ENCODE results near the gene USF1. TPM values are rescaled to one million over a fixed set of nuclear protein-coding genes. Genes with fewer than 3 reads are reported as not detected.

Gene USF1
- total and polyA plus RNA-seq, 4 donors: 67.5 to 95.1 (median 73.5) TPM

DNA sequence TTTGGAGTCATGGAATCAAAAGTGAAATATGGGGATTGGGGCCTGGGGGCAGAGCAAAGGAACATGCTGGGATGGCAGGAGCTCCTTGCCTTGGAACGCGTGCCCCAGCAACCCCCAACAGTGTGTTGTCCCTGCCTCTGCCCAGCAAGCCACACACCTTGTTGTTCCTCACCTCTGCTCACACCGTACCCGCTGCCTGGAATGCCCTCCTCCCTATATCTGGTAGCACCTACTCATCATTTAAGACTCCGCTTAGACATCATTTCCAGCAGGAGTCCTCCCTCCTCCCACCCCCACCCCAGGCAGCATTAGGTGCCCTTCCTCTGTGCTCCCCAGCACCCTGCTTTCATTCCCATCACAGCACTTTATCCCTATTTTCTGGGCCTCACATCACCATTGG, 35.7 kb upstream of the USF1 start:
- Histone ChIP-seq H3K4me3 (no peak overlapping the region), H3K27ac (ENCODE audit: low read depth in 1 of 2, low read length in 1 of 2) (no peak overlapping the region)

DNA sequence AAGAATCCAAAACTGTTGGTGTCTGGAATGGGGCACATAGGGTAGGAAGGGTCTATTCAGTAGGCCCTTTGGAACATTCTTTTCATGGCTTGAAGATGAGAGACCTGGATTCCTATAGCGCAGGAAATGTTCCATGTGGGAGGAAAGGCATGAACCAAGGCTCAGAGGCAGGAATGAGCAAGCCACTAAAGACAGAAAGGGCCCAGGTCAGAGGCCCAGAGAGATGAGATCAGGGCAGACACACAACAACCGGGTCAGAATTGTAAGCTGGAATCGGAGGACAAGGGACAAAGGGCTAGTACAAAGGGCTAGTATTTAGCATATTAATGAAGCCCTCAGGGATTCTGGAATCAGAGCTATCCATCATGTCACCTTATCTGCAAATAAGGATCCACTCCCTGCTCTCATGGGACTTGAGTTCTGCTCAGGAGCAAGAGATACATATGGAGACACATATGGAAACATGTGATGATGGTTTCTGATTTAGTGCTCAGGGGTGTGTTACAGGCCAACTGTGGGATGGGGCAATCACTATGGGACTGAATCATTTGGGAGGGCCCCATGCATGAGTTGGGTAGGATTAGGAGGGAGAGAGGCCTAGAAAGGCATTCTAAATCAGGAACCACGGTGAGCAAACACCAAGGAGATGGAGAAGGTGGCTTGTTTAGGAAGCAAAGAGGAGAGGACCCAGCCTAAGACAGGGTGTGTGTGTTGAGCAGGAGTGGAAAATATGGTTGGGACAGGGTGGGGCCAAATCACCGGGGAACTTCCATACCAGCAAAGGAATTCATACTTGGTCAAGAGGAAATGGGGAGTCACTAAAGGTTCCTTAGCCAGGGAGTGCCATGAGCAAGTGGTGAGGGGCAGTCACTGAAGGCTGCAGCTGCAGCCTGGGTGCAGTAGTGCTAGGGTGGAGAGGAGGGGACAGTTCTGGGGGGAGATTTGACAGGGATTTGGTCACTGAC, 34.9 kb upstream of the USF1 start:
- peak overlapping the region in 1 of 2 donors; percentile 48 for H3K27ac ChIP-seq (ENCODE audit: low read depth in 1 of 2, low read length in 1 of 2)
- 78 to 87% methylated on average over 5 of the region's 5 CpGs for WGBS, 2 donors

More for the DNA sequence above, 35.7 kb upstream of the USF1 start:
- TF ChIP-seq, protein P1, sequence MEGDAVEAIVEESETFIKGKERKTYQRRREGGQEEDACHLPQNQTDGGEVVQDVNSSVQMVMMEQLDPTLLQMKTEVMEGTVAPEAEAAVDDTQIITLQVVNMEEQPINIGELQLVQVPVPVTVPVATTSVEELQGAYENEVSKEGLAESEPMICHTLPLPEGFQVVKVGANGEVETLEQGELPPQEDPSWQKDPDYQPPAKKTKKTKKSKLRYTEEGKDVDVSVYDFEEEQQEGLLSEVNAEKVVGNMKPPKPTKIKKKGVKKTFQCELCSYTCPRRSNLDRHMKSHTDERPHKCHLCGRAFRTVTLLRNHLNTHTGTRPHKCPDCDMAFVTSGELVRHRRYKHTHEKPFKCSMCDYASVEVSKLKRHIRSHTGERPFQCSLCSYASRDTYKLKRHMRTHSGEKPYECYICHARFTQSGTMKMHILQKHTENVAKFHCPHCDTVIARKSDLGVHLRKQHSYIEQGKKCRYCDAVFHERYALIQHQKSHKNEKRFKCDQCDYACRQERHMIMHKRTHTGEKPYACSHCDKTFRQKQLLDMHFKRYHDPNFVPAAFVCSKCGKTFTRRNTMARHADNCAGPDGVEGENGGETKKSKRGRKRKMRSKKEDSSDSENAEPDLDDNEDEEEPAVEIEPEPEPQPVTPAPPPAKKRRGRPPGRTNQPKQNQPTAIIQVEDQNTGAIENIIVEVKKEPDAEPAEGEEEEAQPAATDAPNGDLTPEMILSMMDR (IDR thresholded peaks at IDR 0.05; ENCODE audit: control extremely low read depth, extremely low read depth): no peak
- peaks cover 0 to 8% (median 3%) of the 10 kb centered on the region in 5 donors for H3K4me1 ChIP-seq (ENCODE audit: control insufficient read depth in 5 of 5, insufficient read depth in 5 of 5, low read length in 5 of 5)
- ATAC-seq (ENCODE audit: insufficient read depth, low FRiP score) (no peak), DNase-seq (no peak)
- 73 to 76% methylated on average over 5 of the region's 5 CpGs for WGBS, 2 donors
- H3K9me3 ChIP-seq (ENCODE audit: control insufficient read depth in 4 of 4, insufficient read depth in 3 of 4, low read length in 3 of 4): peaks cover 0 to 4% (median 0%) of the 10 kb centered on the region in 4 donors
- no peak overlapping the region for H3K9ac ChIP-seq (ENCODE audit: insufficient read depth in 1 of 2, low read length in 2 of 2)
- H3K36me3 ChIP-seq (ENCODE audit: control insufficient read depth in 4 of 4, insufficient read depth in 4 of 4, low read length in 4 of 4): no peaks in the 10 kb centered on the region
- peaks cover 0 to 6% (median 0%) of the 10 kb centered on the region in 3 donors for H3K27me3 ChIP-seq (ENCODE audit: control insufficient read depth in 3 of 3, insufficient read depth in 3 of 3, low read length in 2 of 3)

DNA sequence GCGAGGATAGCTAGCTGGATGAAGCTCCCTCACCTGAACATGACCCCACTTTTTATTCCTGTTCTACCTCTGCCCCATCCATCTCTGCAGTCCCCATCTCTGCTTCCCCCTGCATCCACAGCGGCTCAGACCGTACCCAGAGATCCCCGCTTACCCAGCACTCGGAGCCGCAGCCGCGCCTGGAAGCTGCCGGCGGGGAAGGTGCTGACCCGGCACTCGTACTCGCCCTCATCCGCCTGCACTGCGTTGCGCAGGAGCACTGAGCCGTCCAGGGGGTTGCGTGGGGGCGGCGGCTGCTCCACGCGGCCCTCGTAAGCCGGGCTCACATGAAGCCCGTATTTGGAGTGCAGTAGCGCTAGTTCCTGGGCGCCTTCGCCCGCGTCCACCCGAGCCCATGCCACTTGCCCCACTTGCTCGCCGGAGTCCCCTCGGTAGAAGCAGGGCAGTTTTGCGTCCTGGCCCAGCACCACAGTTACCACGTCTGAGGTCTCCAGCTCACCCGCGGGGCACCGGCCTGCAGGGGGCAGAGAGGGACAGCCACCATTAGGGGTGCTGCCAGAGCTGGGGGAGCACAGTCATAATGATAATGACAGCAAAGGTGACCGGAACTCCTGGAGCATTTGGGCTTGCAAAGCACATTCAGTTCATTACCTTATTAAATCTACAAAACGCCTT, 33.8 kb upstream of the USF1 start:
- peaks cover 0 to 6% (median 0%) of the 10 kb centered on the region in 3 donors for H3K27me3 ChIP-seq (ENCODE audit: control insufficient read depth in 3 of 3, insufficient read depth in 3 of 3, low read length in 2 of 3)
- 70 to 78% methylated on average over 41 of the region's 41 CpGs for WGBS, 2 donors
- no peak overlapping the region for H3K9ac ChIP-seq (ENCODE audit: insufficient read depth in 1 of 2, low read length in 2 of 2)
- no peak overlapping the region for H3K27ac ChIP-seq (ENCODE audit: low read depth in 1 of 2, low read length in 1 of 2)
- peaks cover 0 to 2% (median 0%) of the 10 kb centered on the region in 4 donors for H3K36me3 ChIP-seq (ENCODE audit: control insufficient read depth in 4 of 4, insufficient read depth in 4 of 4, low read length in 4 of 4)
- TF ChIP-seq, protein P1 (IDR thresholded peaks at IDR 0.05; ENCODE audit: control extremely low read depth, extremely low read depth): no peak
- no peak for ATAC-seq (ENCODE audit: insufficient read depth, low FRiP score)
- no peak overlapping the region for H3K4me3 ChIP-seq
- peaks cover 0 to 4% (median 0%) of the 10 kb centered on the region in 4 donors for H3K9me3 ChIP-seq (ENCODE audit: control insufficient read depth in 4 of 4, insufficient read depth in 3 of 4, low read length in 3 of 4)
- H3K4me1 ChIP-seq (ENCODE audit: control insufficient read depth in 5 of 5, insufficient read depth in 5 of 5, low read length in 5 of 5): peaks cover 0 to 5% (median 3%) of the 10 kb centered on the region in 5 donors
- no peak for DNase-seq

More for the DNA sequence above, 34.9 kb upstream of the USF1 start:
- H3K4me3 ChIP-seq: no peak overlapping the region
- H3K27me3 ChIP-seq (ENCODE audit: control insufficient read depth in 3 of 3, insufficient read depth in 3 of 3, low read length in 2 of 3): peaks cover 0 to 6% (median 0%) of the 10 kb centered on the region in 3 donors
- peaks cover 0 to 5% (median 3%) of the 10 kb centered on the region in 5 donors for H3K4me1 ChIP-seq (ENCODE audit: control insufficient read depth in 5 of 5, insufficient read depth in 5 of 5, low read length in 5 of 5)
- peaks cover 0 to 2% (median 0%) of the 10 kb centered on the region in 4 donors for H3K36me3 ChIP-seq (ENCODE audit: control insufficient read depth in 4 of 4, insufficient read depth in 4 of 4, low read length in 4 of 4)
- TF ChIP-seq, protein P1 (IDR thresholded peaks at IDR 0.05; ENCODE audit: control extremely low read depth, extremely low read depth): no peak
- no peak overlapping the region for H3K9ac ChIP-seq (ENCODE audit: insufficient read depth in 1 of 2, low read length in 2 of 2)
- DNase-seq: no peak
- H3K9me3 ChIP-seq (ENCODE audit: control insufficient read depth in 4 of 4, insufficient read depth in 3 of 4, low read length in 3 of 4): peaks cover 0 to 4% (median 0%) of the 10 kb centered on the region in 4 donors
- no peak for ATAC-seq (ENCODE audit: insufficient read depth, low FRiP score)

Measured in lung (tissue), 12 donors.